ENCODE measurements around the gene IFI44.

The IFI44 gene

DNA sequence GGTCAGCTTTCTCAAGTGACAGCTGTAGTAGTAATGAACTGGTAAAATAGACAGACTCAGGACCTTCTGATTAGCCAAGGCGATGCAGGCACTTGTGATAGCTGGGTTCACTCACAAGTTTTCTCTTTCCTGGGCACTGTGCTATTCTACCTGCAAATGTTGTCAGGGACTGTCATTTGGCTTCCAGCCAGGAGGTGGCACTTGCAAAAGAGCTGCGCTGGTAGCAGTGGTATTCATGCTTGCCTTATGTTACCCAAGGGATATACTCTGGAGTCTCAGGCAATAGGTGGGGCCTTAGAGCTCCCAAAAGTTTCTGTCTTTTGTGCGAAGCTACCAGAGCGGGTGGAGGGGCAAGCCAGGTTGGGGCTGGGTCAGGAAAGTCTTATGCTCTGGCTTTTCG, 23.5 kb downstream of the IFI44 start:
- Mint-ChIP-seq H3K27me3 (ENCODE audit: low read depth) (no peaks in the 10 kb centered on the region), H3K27ac (no peak overlapping the region)

GRCh38 chr1:78676347-78676982, 26.8 kb downstream of the IFI44 start:
- Mint-ChIP-seq H3K4me3 (no peak overlapping the region), H3K27ac (no peak overlapping the region), H3K27me3 (ENCODE audit: low read depth) (peaks cover 4% of the 10 kb centered on the region)

More for the DNA sequence above, 23.5 kb downstream of the IFI44 start:
- Mint-ChIP-seq H3K4me1 (ENCODE audit: low read depth) (peaks cover 27% of the 10 kb centered on the region), H3K4me3 (no peak overlapping the region), H3K9me3 (no peaks in the 10 kb centered on the region), H3K36me3 (ENCODE audit: low read depth) (peaks cover 1% of the 10 kb centered on the region)

GRCh38 chr1:78676993-78677392, 27.4 kb downstream of the IFI44 start:
- H3K27ac Mint-ChIP-seq: no peak overlapping the region
- H3K4me3 Mint-ChIP-seq: no peak overlapping the region
- H3K4me1 Mint-ChIP-seq (ENCODE audit: low read depth): peaks cover 19% of the 10 kb centered on the region
- peaks cover 3% of the 10 kb centered on the region for H3K9me3 Mint-ChIP-seq
- peaks cover 3% of the 10 kb centered on the region for H3K36me3 Mint-ChIP-seq (ENCODE audit: low read depth)
- peaks cover 4% of the 10 kb centered on the region for H3K27me3 Mint-ChIP-seq (ENCODE audit: low read depth)

More at GRCh38 chr1:78676347-78676982, 26.8 kb downstream of the IFI44 start:
- Mint-ChIP-seq H3K36me3 (ENCODE audit: low read depth) (peaks cover 3% of the 10 kb centered on the region), H3K9me3 (peaks cover 3% of the 10 kb centered on the region), H3K4me1 (ENCODE audit: low read depth) (peaks cover 23% of the 10 kb centered on the region)

DNA sequence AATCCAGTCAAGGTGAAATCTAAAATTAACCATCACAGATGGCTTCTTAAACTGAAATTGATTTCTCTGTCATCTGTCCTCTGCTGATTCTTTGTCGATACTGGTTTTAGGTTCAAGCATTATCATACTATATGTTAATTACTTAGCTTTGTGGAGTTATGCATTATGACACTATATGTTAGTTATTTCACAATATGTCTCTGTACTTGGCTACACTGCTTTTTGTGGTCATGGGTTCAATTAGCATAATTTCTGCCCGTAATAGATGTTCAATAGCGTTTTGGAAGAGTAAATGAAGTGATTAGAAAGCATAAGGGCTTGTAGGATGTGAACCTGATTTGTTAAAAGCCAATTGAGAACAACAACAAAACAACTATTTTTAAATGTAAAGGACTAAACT, 28.2 kb downstream of the IFI44 start:
- H3K36me3 Mint-ChIP-seq (ENCODE audit: low read depth): peaks cover 3% of the 10 kb centered on the region
- H3K4me3 Mint-ChIP-seq: peak overlapping the region; percentile 32
- H3K27me3 Mint-ChIP-seq (ENCODE audit: low read depth): peaks cover 4% of the 10 kb centered on the region
- peaks cover 3% of the 10 kb centered on the region for H3K9me3 Mint-ChIP-seq
- H3K27ac Mint-ChIP-seq: peak overlapping the region; percentile 82
- H3K4me1 Mint-ChIP-seq (ENCODE audit: low read depth): peaks cover 19% of the 10 kb centered on the region

- H3K9me3 Mint-ChIP-seq: peaks cover 3% of the 10 kb centered on the region
Measured at GRCh38 chr1:78678324-78678723, 28.7 kb downstream of the IFI44 start.

DNA sequence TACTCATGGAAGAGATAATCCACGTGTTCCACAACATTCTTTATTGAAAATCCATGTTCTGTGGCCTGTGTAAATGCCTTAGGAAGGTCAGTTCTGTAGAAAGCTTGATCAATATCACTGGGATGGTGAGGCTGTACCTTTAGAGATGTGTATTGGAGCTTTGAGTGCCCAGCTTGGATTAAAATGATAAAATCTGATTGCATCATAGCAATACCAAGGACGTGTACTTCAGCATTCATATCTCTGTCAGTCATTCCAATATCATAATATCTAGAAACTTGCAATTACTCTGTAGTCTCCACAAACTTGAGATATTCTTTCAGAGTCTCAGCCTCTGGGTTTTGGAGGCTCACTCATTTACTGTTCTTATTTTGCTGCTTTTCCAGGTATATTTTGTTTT, 31.6 kb downstream of the IFI44 start:
- Mint-ChIP-seq H3K4me3 (no peak overlapping the region), H3K9me3 (peaks cover 3% of the 10 kb centered on the region), H3K36me3 (ENCODE audit: low read depth) (peaks cover 3% of the 10 kb centered on the region), H3K27ac (no peak overlapping the region), H3K4me1 (ENCODE audit: low read depth) (peaks cover 16% of the 10 kb centered on the region), H3K27me3 (ENCODE audit: low read depth) (peaks cover 27% of the 10 kb centered on the region)

More at GRCh38 chr1:78678324-78678723, 28.7 kb downstream of the IFI44 start:
- Mint-ChIP-seq H3K4me3 (peak overlapping the region; percentile 32), H3K27ac (peak overlapping the region; percentile 82), H3K4me1 (ENCODE audit: low read depth) (peaks cover 19% of the 10 kb centered on the region), H3K36me3 (ENCODE audit: low read depth) (peaks cover 3% of the 10 kb centered on the region), H3K27me3 (ENCODE audit: low read depth) (peaks cover 7% of the 10 kb centered on the region)

- no peak overlapping the region for H3K27ac Mint-ChIP-seq
- H3K36me3 Mint-ChIP-seq (ENCODE audit: low read depth): peaks cover 3% of the 10 kb centered on the region
- no peak overlapping the region for H3K4me3 Mint-ChIP-seq
- peaks cover 27% of the 10 kb centered on the region for H3K27me3 Mint-ChIP-seq (ENCODE audit: low read depth)
- H3K9me3 Mint-ChIP-seq: peaks cover 3% of the 10 kb centered on the region
- peaks cover 13% of the 10 kb centered on the region for H3K4me1 Mint-ChIP-seq (ENCODE audit: low read depth)
Measured at GRCh38 chr1:78682496-78682895, 32.9 kb downstream of the IFI44 start.

DNA sequence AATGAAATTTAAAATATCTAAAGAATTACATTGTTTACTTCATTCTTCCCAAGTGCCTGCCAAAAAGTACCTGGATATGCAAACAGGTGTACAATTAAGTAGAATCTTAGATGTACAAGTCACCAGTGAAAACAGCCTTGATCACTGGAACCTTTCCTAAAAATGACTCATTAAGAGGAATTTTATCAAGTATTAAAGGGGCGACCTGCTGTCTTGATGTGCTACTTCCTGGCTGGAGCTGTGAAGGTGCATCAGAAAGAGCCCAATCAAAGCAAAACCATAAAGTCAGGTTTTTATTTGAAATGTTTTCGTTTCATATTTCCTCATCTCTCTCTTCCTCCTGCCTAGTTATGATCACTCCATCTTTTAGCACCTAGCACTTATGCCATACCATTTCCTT, 33.4 kb downstream of the IFI44 start:
- peaks cover 7% of the 10 kb centered on the region for H3K4me1 Mint-ChIP-seq (ENCODE audit: low read depth)
- no peak overlapping the region for H3K4me3 Mint-ChIP-seq
- peaks cover 3% of the 10 kb centered on the region for H3K9me3 Mint-ChIP-seq
- no peak overlapping the region for H3K27ac Mint-ChIP-seq
- H3K27me3 Mint-ChIP-seq (ENCODE audit: low read depth): peaks cover 27% of the 10 kb centered on the region
- peaks cover 3% of the 10 kb centered on the region for H3K36me3 Mint-ChIP-seq (ENCODE audit: low read depth)

- H3K27me3 Mint-ChIP-seq (ENCODE audit: low read depth): peaks cover 47% of the 10 kb centered on the region
- H3K9me3 Mint-ChIP-seq: no peaks in the 10 kb centered on the region
- H3K4me3 Mint-ChIP-seq: no peak overlapping the region
- no peaks in the 10 kb centered on the region for H3K36me3 Mint-ChIP-seq (ENCODE audit: low read depth)
- H3K27ac Mint-ChIP-seq: no peak overlapping the region
- H3K4me1 Mint-ChIP-seq (ENCODE audit: low read depth): no peaks in the 10 kb centered on the region
Measured at GRCh38 chr1:78687315-78687714, 37.7 kb downstream of the IFI44 start.

DNA sequence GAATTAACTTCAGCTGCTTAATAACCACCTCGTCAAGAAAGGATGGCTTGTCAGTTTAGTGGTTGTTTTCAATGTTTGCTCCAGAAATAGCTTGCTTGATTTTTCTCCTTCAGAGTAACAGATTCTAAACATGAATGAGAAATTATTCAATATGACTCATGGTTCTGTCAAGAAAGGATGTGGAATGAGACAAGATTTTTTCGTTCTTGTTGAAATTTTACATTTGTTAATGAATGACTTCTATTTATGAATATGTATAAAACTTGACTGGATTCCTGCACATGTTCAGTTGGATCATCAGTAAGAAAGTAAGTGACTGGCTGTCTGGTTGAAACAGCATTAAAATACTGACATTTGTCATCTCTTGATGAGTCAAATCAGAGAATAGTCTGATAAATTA, 38.3 kb downstream of the IFI44 start:
- Mint-ChIP-seq H3K27me3 (ENCODE audit: low read depth) (peaks cover 48% of the 10 kb centered on the region), H3K9me3 (no peaks in the 10 kb centered on the region), H3K27ac (no peak overlapping the region), H3K4me1 (ENCODE audit: low read depth) (no peaks in the 10 kb centered on the region), H3K36me3 (ENCODE audit: low read depth) (no peaks in the 10 kb centered on the region), H3K4me3 (no peak overlapping the region)

- no peaks in the 10 kb centered on the region for H3K36me3 Mint-ChIP-seq (ENCODE audit: low read depth)
- no peak overlapping the region for H3K27ac Mint-ChIP-seq
- H3K4me1 Mint-ChIP-seq (ENCODE audit: low read depth): no peaks in the 10 kb centered on the region
- H3K4me3 Mint-ChIP-seq: no peak overlapping the region
- no peaks in the 10 kb centered on the region for H3K9me3 Mint-ChIP-seq
- peaks cover 42% of the 10 kb centered on the region for H3K27me3 Mint-ChIP-seq (ENCODE audit: low read depth)
Measured at GRCh38 chr1:78688697-78689096, 39.1 kb downstream of the IFI44 start.

- Mint-ChIP-seq H3K36me3 (ENCODE audit: low read depth) (no peaks in the 10 kb centered on the region), H3K4me3 (no peak overlapping the region), H3K27me3 (ENCODE audit: low read depth) (peaks cover 37% of the 10 kb centered on the region), H3K9me3 (no peaks in the 10 kb centered on the region), H3K27ac (no peak overlapping the region), H3K4me1 (ENCODE audit: low read depth) (no peaks in the 10 kb centered on the region)
Measured at GRCh38 chr1:78690516-78690915, 40.9 kb downstream of the IFI44 start.

GRCh38 chr1:78691995-78692747, 42.5 kb downstream of the IFI44 start:
- H3K4me3 Mint-ChIP-seq: no peak overlapping the region
- H3K27ac Mint-ChIP-seq: no peak overlapping the region
- H3K9me3 Mint-ChIP-seq: no peaks in the 10 kb centered on the region
- H3K4me1 Mint-ChIP-seq (ENCODE audit: low read depth): no peaks in the 10 kb centered on the region
- peaks cover 42% of the 10 kb centered on the region for H3K27me3 Mint-ChIP-seq (ENCODE audit: low read depth)
- no peaks in the 10 kb centered on the region for H3K36me3 Mint-ChIP-seq (ENCODE audit: low read depth)

DNA sequence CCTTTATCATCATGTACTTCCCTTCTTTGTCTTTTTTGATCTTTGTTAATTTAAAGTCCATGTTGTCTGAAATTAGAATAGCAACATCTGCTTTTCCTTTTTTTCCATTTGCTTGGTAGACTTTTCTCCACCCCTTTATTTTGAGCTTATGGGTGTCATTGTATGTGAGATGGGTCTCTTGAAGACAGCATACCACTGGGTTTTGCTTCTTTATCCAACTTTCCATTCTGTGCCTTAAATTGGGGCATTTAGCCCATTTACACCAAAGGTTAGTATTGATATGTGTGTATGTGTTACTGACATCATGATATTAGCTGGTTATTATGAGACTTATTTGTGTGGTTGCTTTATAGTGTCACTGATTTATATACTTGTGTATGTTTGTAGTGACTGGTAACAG, 50.2 kb downstream of the IFI44 start:
- Mint-ChIP-seq H3K27ac (no peak overlapping the region), H3K36me3 (ENCODE audit: low read depth) (peaks cover 1% of the 10 kb centered on the region), H3K4me3 (no peak overlapping the region), H3K9me3 (peaks cover 14% of the 10 kb centered on the region), H3K27me3 (ENCODE audit: low read depth) (peaks cover 14% of the 10 kb centered on the region), H3K4me1 (ENCODE audit: low read depth) (no peaks in the 10 kb centered on the region)

DNA sequence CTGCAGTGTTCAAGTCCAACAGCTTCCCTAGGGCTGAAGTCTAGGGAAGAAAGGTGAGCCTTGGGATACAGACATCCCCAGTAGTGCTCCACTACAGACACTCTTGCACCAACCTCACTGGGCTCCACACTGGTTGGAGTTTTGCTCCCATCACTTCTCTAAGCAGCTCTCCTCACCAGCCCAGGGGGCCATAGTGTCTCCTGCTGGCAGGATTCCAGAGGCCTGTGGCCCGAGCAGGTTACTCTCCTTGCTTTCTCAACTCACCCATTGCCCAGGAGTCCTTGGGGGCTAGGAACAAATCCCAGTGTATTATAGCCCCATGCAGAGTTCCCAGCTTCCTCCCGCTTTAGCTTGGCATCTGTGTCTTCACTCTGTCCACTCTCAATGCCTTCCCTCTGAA, 52.8 kb downstream of the IFI44 start:
- H3K27ac Mint-ChIP-seq: no peak overlapping the region
- no peak overlapping the region for H3K4me3 Mint-ChIP-seq
- peaks cover 1% of the 10 kb centered on the region for H3K36me3 Mint-ChIP-seq (ENCODE audit: low read depth)
- H3K27me3 Mint-ChIP-seq (ENCODE audit: low read depth): peaks cover 7% of the 10 kb centered on the region
- H3K4me1 Mint-ChIP-seq (ENCODE audit: low read depth): no peaks in the 10 kb centered on the region
- H3K9me3 Mint-ChIP-seq: peaks cover 14% of the 10 kb centered on the region
